K562 (cell line): ENCODE data around the gene SND1. TPM values are rescaled to one million over a fixed set of nuclear protein-coding genes. Genes with fewer than 3 reads are reported as not detected.

Experiments
- BRF2 ChIP-seq: IDR thresholded peaks from 3 replicates; pipeline ENCODE4 v1.6.1; 2011; ENCODE audit warnings: borderline replicate concordance, mild to moderate bottlenecking; ENCODE audit not compliant: insufficient read length, insufficient read depth
- CREB1 ChIP-seq, 2 experiments: sonication (generic) in 1 of 2; formaldehyde crosslinking in 1 of 2; IDR thresholded peaks; 2 replicates each; pipeline versions ENCODE4 v1.6.1 to v1.8.0; 2012 to 2022; ENCODE audit warnings: inconsistent platforms in 1 of 2, mild to moderate bottlenecking in 1 of 2, missing genetic modification reagents in 1 of 2, moderate library complexity in 1 of 2
- CREB3L1 ChIP-seq: fragments of 450-650 bp; IDR thresholded peaks from 2 replicates; pipeline ENCODE4 v1.6.1; 2014; ENCODE audit warnings: low read depth, mild to moderate bottlenecking, moderate library complexity, borderline replicate concordance
- IRF9 ChIP-seq: fragments of 450-650 bp; IDR thresholded peaks from 2 replicates; pipeline ENCODE4 v1.6.1; 2016; ENCODE audit warnings: missing biosample characterization, missing genetic modification characterization
- TSC22D4 ChIP-seq: fragments of 450-650 bp; IDR thresholded peaks from 2 replicates; pipeline ENCODE4 v1.6.1; 2016; ENCODE audit warnings: missing genetic modification characterization, missing biosample characterization, control low read depth
- ZBTB49 ChIP-seq: sonication (generic); formaldehyde crosslinking; IDR thresholded peaks from 2 replicates; pipeline ENCODE4 v1.8.0; 2022; ENCODE audit warnings: missing genetic modification reagents, mild to moderate bottlenecking, borderline replicate concordance
- ZNF174 ChIP-seq: fragments of 250-450 bp; sonication (Bioruptor Pico); IDR thresholded peaks from 2 replicates; pipeline ENCODE4 v1.4.0; 2020; ENCODE audit warnings: mild to moderate bottlenecking
- ZNF184 ChIP-seq: sonication (generic); formaldehyde crosslinking; IDR thresholded peaks from 2 replicates; pipeline ENCODE4 v1.5.0; 2020; ENCODE audit warnings: missing genetic modification reagents
- ZNF280A ChIP-seq: fragments of 450-650 bp; IDR thresholded peaks from 2 replicates; pipeline ENCODE4 v1.6.1; 2018; ENCODE audit warnings: mild to moderate bottlenecking, low read depth; ENCODE audit not compliant: partially characterized antibody
- ZNF717 ChIP-seq: fragments of 250-450 bp; sonication (Bioruptor Pico); IDR thresholded peaks from 2 replicates; pipeline ENCODE4 v1.5.0; 2021
- polyA plus RNA-seq, 8 experiments: library from polyadenylated mRNA; depleted of rRNA in 4 of 8; stranded (reverse) in 5 of 8; unstranded in 3 of 8; fragments of >200 nt; fragmentation: Nextera tagmentation in 2 of 8; fragmentation: Illumina TruSeq in 1 of 8; extraction: Ambion mirVana in 2 of 8; extraction: Trizol in 1 of 8; gene quantifications; 2 replicates each; pipeline versions ENCODE4 v1.2.1 to v1.2.3, GENCODE V29; 2011 to 2014; ENCODE audit warnings: inconsistent platforms in 1 of 8, missing spikeins in 1 of 8
- total RNA-seq, 7 experiments: library from RNA; depleted of rRNA in 6 of 7; stranded (reverse); fragments of >200 nt in 6 of 7; fragmentation: Illumina TruSeq in 2 of 7; extraction: Trizol in 2 of 7; gene quantifications; 2 replicates each; pipeline versions ENCODE4 v1.2.1 to v1.2.3, GENCODE V29; 2011 to 2021; ENCODE audit warnings: low replicate concordance in 1 of 7
- TF ChIP-seq, protein P1 (sequence below), 2 experiments: fragments of 450-650 bp; IDR thresholded peaks; 2 replicates each; pipeline ENCODE4 v1.6.1; 2016
- TF ChIP-seq, protein P2 (sequence below): fragments of 200-400 bp; formaldehyde crosslinking; IDR thresholded peaks from 2 replicates; pipeline ENCODE4 v1.6.1; 2017; ENCODE audit warnings: mild to moderate bottlenecking, low read depth, low read length, moderate library complexity
- TF ChIP-seq, protein P3 (sequence below): sonication (generic); formaldehyde crosslinking; IDR thresholded peaks from 2 replicates; pipeline ENCODE4 v1.8.0; 2022; ENCODE audit warnings: mild to moderate bottlenecking, missing genetic modification reagents, borderline replicate concordance

Gene SND1
- total and polyA plus RNA-seq, 9 of the 15 experiments (the other 6 are each of a cell fraction or from before 2014, with no cell fraction given), result 46.5 to 307 (median 191) TPM

DNA sequence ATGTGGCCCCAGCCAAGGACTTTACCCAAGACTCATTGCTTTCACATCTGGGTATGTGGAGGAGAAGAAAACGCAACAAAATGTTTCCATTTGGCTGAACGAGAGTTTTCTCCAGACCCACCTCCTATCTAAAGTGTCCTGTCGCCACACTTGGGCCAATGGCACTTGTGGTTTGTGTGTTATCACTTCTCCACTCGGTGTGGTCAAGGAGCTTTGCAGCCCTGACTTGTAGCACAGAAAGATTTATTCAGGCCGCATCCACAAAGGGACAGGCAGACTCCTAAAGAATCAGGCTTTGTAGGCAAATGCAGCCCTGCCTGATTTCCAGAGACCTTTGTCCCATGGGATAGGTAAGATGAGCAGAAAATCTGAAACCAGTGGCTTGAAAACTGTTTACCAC, 392.1 kb downstream of the SND1 start (continued):
- TF ChIP-seq IRF9 (tag), result no peak
- no peak for TF ChIP-seq ZBTB49 (CRISPR knock-in tag)
- TF ChIP-seq BRF2, result no peak
- TF ChIP-seq CREB3L1, result no peak
- TF ChIP-seq ZNF717, result no peak
- TF ChIP-seq ZNF184 (CRISPR knock-in tag), result no peak
- TF ChIP-seq ZNF280A, result no peak
- TF ChIP-seq, protein P1, sequence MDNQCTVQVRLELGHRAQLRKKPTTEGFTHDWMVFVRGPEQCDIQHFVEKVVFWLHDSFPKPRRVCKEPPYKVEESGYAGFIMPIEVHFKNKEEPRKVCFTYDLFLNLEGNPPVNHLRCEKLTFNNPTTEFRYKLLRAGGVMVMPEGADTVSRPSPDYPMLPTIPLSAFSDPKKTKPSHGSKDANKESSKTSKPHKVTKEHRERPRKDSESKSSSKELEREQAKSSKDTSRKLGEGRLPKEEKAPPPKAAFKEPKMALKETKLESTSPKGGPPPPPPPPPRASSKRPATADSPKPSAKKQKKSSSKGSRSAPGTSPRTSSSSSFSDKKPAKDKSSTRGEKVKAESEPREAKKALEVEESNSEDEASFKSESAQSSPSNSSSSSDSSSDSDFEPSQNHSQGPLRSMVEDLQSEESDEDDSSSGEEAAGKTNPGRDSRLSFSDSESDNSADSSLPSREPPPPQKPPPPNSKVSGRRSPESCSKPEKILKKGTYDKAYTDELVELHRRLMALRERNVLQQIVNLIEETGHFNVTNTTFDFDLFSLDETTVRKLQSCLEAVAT (IDR thresholded peaks at IDR 0.05), result no peak
- no peak for TF ChIP-seq TSC22D4 (tag)
- TF ChIP-seq ZNF174, result no peak
- TF ChIP-seq, protein P2, sequence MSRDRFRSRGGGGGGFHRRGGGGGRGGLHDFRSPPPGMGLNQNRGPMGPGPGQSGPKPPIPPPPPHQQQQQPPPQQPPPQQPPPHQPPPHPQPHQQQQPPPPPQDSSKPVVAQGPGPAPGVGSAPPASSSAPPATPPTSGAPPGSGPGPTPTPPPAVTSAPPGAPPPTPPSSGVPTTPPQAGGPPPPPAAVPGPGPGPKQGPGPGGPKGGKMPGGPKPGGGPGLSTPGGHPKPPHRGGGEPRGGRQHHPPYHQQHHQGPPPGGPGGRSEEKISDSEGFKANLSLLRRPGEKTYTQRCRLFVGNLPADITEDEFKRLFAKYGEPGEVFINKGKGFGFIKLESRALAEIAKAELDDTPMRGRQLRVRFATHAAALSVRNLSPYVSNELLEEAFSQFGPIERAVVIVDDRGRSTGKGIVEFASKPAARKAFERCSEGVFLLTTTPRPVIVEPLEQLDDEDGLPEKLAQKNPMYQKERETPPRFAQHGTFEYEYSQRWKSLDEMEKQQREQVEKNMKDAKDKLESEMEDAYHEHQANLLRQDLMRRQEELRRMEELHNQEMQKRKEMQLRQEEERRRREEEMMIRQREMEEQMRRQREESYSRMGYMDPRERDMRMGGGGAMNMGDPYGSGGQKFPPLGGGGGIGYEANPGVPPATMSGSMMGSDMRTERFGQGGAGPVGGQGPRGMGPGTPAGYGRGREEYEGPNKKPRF, result no peak
- TF ChIP-seq, protein P3, sequence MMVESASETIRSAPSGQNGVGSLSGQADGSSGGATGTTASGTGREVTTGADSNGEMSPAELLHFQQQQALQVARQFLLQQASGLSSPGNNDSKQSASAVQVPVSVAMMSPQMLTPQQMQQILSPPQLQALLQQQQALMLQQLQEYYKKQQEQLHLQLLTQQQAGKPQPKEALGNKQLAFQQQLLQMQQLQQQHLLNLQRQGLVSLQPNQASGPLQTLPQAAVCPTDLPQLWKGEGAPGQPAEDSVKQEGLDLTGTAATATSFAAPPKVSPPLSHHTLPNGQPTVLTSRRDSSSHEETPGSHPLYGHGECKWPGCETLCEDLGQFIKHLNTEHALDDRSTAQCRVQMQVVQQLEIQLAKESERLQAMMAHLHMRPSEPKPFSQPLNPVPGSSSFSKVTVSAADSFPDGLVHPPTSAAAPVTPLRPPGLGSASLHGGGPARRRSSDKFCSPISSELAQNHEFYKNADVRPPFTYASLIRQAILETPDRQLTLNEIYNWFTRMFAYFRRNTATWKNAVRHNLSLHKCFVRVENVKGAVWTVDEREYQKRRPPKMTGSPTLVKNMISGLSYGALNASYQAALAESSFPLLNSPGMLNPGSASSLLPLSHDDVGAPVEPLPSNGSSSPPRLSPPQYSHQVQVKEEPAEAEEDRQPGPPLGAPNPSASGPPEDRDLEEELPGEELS (CRISPR knock-in tag), result no peak
- TF ChIP-seq CREB1 (IDR thresholded peaks at IDR 0.05), result no peak
- TF ChIP-seq CREB1 (CRISPR knock-in tag; IDR thresholded peaks at IDR 0.05), result no peak
